ENCODE data around the gene SLC49A3.
"Not testable (repeated sequence)": the region's sequence is repeated elsewhere in the genome, so short reads cannot be mapped to it uniquely, and the experiment has no call there.

Gene SLC49A3

DNA sequence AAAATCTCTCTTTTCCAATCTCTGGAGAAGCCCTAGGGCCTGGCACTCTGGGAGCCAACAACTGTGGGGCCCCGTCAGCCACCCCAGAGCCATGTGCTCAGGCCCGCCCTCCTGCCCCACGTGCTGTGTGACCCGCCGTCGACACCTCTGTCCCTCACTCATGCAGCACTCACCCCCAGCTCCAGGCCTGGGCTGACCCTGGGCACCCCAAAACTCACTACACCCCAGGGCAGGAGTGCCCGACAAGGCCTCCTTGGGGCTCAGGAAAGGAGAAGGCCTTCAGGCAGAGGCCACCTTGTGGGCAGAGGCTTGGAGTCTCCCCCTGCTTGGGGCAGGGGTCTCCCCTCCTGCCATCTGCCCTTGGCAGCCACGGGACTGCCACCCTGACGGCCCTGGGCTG, 8.9 kb downstream of the SLC49A3 start:
- FAIRE-seq = no peak

DNA sequence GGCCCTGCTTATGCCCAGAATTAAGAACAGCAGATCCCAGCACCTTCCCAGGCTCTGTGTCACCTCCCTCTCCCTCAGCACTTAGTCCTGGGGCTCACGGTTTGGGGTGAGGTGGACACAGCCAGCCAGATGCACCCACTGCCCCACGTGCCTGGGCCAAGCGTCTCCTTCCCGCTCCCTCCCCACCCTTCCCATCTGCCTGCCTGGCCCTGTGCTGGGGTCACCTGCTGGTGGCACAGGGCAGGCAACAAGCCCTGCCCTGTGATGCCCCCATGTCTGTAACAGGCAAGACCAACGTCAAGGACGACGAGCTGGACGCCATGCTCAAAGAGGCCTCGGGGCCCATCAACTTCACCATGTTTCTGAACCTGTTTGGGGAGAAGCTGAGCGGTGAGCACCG, 9.3 kb downstream of the SLC49A3 start:
- no peak for FAIRE-seq

GRCh38 chr4:679104-679481, 9.9 kb downstream of the SLC49A3 start:
- FAIRE-seq = no peak

- FAIRE-seq = no peak
Observed at GRCh38 chr4:678331-679103, 10.4 kb downstream of the SLC49A3 start.

DNA sequence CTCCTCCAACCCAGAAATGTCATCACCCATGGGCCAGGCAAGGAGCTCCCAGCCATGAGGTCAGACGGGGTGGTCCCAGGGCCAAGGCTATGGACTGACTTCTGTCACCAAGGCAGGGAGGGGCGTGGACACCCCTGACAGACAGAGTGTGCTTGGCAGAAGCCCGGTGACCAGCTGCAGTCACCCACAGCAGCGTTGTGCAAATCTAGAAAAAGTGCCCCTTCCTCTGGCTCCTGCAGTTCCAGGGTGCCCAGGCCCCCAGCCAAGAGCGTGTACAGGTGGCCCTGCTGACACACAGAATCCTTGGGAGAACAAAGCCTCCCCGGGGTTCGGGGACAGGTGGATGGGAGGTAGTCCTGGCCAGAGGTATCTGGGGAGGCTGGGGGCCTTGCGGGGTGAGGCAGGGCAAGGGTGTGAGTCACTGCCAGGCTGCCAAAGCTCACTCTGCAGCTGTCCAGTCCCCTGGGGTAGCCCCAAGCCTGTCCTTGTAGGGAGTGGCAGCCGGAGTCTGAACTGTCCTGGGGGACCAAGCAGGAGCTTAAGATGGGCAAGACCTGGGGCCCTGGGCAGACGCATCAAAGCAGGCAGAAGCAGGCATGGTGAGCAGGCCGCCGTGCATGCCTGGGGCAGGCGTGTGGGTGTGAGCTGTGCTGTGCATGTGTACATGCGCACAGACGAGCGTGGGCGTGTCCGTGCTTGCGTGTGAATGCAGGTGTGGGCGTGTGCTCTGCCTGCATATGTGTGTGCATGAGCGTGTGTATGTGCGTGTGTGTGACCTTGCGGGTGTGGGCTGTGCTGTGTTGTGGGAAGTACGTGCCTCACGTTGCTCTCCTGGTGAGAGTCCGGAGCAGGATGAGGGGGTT, 11.3 kb downstream of the SLC49A3 start:
- FAIRE-seq = no peak

DNA sequence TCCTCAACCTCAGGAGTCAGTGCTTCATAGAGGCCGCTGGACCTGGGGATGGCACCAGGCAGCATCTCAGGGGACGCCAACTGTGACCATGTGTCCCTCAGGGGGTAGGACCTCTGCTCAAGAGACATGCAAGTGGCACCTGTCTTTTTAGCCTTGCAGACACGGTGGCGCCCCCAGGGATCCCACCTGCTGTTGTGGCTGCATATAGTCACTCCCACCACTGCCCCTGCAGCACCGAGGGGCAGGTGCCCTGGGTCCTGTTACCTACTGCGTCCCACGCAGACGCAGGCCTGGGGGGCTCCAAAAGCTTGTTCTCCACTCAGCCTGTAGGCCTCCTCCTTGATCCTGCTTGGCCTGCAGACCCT, 12.1 kb downstream of the SLC49A3 start:
- FAIRE-seq = no peak

DNA sequence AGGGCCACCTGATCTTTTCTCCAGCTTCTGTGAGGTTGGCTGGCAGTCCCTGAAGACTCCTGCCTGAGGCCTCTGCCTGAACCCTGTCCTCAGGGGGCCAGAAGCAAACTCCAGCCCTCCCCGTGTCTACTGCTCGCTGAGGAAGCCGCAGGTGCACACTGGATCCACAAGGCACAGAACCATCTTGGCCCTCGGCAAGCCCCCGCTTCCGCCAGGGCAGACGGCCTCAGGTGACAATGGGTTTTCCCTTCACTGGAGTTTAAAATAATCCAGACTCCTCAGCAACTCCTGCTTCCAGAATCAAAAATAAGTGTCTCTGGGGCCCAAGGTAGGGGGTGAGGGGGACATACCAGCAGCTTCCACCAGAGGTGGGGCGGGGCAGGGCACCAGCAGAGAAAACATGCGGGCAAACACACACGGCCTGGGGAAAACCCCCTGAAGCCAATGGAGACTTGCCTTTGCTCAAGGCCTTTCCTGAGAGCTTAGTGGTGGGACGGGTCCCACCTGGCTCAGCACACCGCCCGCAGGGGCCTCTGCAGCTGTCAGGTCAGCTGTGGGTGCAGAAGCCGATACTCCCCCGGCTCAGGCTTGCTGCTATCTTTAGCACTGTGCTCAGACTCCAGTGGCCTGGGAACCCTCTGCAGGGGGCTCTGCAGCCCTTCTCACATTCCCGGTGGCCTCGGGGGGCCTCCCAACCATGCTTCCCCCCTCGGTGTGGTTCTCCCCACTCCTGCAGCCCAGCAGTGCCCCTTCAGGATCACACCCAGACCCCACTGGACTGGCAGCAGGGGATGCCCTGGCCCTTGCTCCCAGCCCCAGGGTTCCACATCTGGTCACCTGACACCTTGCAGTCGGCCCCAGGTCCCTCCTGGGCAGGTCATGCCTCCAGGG, 12.7 kb downstream of the SLC49A3 start:
- FAIRE-seq = no peak

GRCh38 chr4:675036-675882, 13.7 kb downstream of the SLC49A3 start:
- no peak for FAIRE-seq

DNA sequence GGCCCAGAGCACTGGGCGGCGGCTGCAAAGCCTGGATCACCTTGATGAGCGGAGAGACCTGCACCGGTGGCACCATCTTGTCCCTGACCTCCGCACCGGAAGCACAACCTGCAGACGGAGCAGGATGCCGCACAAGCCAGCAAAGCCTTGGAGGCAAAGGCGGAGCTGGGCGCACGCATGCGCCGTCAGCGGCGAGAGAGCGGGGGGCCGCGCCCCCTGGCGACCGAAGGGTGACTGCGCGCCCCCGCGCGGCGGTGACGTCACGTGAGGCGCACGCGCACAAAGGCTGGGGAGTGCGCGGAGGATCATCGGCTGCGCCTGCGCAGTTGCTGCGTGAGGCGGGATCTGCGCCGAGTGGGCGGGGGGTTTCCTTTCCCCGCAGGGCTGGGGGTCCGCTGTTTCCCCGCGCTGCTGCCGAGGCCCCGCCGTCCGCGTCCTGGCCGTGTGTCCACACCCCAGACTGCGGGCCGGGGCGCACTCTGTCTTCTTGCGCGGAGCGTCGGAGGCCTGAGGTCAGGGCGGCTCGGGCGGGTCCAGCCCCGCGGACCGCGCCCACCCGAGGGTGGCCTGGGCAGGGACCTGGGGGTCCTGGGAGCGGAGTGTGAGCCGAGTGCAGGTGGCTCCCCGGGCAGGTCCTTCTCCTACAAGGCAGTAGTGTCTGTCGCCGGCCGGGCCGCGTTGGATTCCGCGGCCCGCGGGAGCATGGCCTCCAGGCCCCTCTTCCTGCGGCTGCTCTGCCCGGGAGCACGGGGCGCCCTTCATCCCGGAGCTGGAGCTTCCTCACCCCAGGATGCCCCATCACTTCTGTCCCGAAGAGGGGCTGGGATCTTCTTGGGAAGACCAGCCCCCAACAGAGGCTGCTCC, 14.5 kb downstream of the SLC49A3 start, which contains the start of the genes ATP5ME and MYL5:
ATP5ME (minus strand) TSS at position 105 of the 864 bp plus-strand sequence; CDS start at position 76, 29 bp downstream.
MYL5 (plus strand) TSS at position 371 of the 864 bp plus-strand sequence. CDS start 3,485 bp downstream, outside the sequence.
- FAIRE-seq = no peak

DNA sequence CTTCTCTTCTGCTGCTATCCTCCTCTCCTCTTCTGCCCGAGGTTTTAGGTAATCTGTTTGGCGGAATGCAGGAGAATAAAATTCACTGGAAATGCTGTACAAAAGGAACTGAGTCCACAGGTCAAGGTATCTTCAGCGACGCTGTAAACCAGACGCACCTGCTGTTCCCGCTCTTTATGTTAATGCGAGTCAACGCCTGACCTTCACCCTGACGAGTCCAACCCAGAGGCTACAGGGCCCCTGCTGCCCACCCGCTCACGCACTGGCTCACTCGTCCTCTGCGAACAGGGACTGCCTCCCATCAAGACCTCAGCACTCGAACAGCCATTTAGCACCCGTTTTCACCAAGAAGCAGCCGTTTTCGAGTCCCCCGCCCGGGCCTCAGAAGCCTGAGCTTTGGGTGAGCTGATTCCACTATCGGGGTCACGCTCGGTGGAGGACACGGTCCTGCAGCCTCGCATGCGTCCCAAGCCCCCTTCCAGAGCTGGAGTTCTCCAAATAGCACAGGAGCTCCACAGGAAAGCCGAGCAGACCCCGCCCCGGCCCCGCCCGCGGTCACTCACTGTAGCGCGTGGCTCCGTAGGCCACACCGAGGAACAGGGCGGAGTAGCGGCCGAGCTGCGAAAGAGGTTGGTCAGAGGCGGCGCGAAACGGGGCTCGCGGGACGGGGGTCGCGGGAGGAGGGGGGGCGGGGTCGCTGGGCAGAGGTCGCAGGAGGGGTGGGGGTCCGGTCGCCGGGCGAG, 15.4 kb downstream of the SLC49A3 start:
- no peak for FAIRE-seq

GRCh38 chr4:671769-672168, 17.2 kb downstream of the SLC49A3 start:
- no peak for FAIRE-seq

DNA sequence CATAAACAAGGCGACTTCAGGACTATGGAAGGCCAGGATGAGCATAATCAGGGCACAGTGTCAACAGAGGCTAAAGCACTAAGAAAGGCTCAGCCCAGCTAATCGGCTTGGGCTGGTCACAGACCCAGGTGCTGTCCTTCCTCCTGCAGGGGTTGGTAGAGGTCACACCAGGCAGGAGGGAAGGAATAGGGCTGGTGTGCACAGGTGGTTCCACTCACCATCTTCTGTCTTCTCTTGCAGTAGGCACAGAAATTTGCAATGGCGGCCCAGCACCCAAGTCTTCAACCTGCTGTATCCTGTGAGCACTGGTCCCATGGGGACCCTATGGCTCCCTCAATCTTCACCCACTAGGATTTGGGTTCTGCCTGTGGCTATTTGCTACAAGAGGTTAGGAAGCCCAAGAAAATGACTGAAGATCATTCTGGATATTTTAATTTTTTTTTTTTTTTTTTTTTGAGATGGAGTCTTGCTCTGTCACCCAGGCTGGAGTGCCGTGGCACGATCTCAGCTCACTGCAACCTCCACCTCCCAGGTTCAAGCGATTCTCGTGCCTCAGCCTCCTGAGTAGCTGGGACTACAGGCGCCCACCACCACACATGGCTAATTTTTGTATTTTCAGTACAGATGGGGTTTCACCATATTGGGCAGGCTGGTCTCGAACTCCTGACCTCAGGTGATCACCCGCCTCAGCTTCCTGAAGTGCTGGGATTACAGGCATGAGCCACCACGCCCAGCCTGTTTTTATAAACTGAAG, 19.0 kb downstream of the SLC49A3 start:
- not testable (repeated sequence) for FAIRE-seq

GRCh38 chr4:668219-668618, 20.7 kb downstream of the SLC49A3 start:
- FAIRE-seq = not testable (repeated sequence)

DNA sequence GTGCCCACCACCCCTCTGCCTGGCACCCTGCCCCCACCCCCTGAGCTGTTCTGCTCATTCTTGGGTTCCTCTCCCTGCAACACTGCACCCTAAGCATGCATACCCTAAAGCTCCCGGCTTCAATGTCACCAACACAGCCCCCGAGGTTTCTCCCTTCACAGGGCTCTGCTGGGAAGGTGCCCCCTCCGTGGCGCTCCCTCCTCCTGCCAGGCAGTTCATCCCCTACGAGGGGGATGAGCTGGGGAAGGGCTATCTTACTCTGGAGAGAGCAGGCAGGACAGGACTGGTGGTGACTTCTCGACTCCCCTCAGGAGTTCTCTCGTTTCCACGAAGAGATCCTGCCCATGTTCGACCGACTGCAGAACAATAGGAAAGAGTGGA, 21.4 kb downstream of the SLC49A3 start:
- FAIRE-seq = no peak

GRCh38 chr4:666822-667544, 22.0 kb downstream of the SLC49A3 start:
- FAIRE-seq = no peak

- FAIRE-seq = no peak
Observed at GRCh38 chr4:666436-666810, 22.5 kb downstream of the SLC49A3 start.

DNA sequence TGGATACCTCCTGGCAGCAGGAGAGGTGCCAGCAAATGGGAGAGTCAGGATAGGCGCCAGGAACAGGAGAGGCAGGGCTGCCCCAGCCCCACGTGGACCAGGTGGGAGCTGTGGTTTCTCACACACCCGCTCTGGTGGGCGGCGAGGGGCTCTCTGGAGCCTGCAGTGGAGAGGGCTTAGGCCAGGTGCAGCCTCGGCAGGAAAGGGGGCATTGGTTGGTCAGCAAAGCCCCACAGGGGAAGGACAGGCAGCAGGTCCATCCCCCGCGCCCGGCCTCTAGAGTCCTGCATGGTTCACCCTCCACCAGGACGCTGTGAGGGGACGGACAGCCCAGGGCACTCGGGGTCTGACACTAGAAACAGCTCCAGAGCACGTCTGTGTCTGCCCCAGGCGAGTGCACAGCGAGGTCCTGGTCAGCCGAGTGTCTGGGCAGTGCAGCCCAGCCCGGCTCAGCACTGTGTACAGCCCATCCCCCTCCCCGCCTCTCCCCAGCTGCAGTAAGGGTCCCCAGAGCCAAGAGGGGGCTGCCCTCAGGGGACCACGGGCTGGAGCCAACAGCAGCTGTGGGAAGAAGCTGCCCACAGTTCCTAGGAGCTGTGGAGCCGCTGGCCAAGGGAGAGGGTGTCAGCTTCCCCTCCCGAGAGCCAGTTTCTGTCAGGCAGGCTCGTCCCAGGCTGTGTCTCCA, 23.1 kb downstream of the SLC49A3 start:
- FAIRE-seq = no peak

DNA sequence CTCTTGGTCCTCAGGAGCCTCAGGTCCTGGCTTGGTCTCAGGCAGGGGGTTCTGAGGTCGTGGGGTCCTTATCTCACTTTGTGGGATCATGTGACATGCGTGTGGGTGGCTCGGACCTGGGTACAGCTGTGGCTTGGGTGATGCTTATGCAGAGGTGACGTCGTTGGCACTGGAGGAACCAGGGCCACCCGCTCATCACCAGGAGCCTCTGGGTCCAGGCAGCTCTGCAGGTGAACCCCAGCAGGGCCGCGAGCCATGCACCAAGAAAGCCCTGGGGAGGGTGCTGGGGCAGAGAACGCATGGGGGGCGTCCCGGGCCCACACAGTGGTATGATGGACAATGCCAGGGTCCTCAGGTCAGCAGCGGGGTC, 23.6 kb downstream of the SLC49A3 start:
- no peak for FAIRE-seq

Measured in endometrium (tissue), 2 donors.